ENCODE results near the gene WDR20. TPM values are rescaled to one million over a fixed set of nuclear protein-coding genes. Genes with fewer than 3 reads are reported as not detected.

WDR20 gene, protein sequence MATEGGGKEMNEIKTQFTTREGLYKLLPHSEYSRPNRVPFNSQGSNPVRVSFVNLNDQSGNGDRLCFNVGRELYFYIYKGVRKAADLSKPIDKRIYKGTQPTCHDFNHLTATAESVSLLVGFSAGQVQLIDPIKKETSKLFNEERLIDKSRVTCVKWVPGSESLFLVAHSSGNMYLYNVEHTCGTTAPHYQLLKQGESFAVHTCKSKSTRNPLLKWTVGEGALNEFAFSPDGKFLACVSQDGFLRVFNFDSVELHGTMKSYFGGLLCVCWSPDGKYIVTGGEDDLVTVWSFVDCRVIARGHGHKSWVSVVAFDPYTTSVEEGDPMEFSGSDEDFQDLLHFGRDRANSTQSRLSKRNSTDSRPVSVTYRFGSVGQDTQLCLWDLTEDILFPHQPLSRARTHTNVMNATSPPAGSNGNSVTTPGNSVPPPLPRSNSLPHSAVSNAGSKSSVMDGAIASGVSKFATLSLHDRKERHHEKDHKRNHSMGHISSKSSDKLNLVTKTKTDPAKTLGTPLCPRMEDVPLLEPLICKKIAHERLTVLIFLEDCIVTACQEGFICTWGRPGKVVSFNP
- 16.9 and 19.7 TPM in 2 replicates for total RNA-seq (2014; rRNA removed; shearing (Covaris generic); ENCODE audit: low replicate concordance)

DNA sequence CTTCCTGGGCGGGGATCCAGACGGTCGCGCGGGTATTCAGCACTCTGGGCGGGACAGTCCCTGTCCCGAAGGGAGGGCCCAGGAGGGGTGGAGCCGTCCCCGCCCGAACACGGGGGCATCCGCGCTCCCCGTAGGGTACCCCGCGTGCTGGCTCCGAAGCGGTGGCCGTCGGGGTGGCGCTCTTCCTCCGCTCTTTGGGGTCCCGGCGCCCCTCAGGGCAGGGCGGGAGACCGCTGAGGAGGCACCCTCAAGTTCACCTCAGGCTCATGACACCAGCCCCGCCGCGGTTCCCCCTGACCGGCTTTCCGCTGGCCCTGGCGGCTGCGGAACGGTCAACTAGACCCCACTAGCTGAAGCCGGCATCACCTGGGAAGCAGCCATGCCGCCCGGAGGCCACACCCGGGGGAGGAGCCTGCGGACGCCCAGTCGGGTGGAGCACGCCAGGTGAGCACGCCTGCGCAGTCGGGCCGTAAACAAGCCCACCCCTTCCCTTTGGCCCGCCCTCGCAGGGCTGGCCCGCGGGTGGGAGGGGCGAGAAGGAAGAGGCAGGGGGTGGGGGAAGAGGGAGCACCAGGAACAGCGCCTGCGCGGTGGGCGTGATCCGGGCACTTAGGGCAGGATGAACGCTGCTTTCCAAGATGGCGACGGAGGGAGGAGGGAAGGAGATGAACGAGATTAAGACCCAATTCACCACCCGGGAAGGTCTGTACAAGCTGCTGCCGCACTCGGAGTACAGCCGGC is at the start of gene WDR20:
Gene WDR20 (plus strand): TSS at position 612 of the 741 bp plus-strand sequence. CDS start 27 bp downstream, at position 639.
- Histone ChIP-seq H3K4me3 (ENCODE audit: low read length) (peak within 1 kb of the TSS; percentile 90), H2AFZ (ENCODE audit: low read length) (peak within 1 kb of the TSS; percentile 90), H3K27me3 (ENCODE audit: low read length) (no peaks in the 10 kb centered on the region), H3K4me1 (ENCODE audit: low read length) (peaks cover 23% of the 10 kb centered on the region), H3K4me2 (ENCODE audit: low read depth, low read length, poor library complexity, severe bottlenecking) (peak within 1 kb of the TSS; percentile 87), H4K20me1 (ENCODE audit: insufficient read depth, low read depth, low read length) (no peaks in the 10 kb centered on the region), H3K9me3 (ENCODE audit: low read length) (no peaks in the 10 kb centered on the region), H3K9ac (ENCODE audit: low read length) (peak within 1 kb of the TSS; percentile 92), H3K79me2 (ENCODE audit: low read length) (peaks cover 53% of the 10 kb centered on the region), H3K27ac (ENCODE audit: low read length) (peak within 1 kb of the TSS; percentile 45), H3K36me3 (ENCODE audit: insufficient read depth, low read length) (no peaks in the 10 kb centered on the region), H3K9me2 (replicated peaks; ENCODE audit: insufficient read depth, low read length) (no peaks in the 10 kb centered on the region)
- DNase-seq, result peak; percentile 100

DNA sequence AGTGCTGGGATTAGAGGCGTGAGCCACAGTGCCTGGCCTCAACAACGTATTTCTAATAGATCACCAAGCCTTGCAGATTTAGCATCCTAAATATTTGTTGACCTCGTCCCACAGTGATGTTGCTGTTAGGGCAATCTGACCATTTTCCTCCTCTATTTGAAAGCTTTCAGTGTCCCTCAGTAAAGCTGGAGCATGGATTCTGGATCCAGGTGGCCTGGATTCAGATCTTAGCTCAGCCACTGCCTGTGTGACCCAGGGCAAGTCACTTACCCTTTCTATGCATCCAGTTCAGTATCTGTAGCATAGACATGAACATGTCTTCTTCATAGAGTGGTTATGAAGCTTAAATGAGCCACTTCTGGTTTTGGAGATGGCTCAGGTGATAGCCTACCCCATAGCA is 49.0 kb upstream of the WDR20 start:
- Histone ChIP-seq H3K27ac (ENCODE audit: low read length) (no peak overlapping the region), H3K36me3 (ENCODE audit: insufficient read depth, low read length) (peaks cover 6% of the 10 kb centered on the region), H3K9me2 (replicated peaks; ENCODE audit: insufficient read depth, low read length) (no peaks in the 10 kb centered on the region)

DNA sequence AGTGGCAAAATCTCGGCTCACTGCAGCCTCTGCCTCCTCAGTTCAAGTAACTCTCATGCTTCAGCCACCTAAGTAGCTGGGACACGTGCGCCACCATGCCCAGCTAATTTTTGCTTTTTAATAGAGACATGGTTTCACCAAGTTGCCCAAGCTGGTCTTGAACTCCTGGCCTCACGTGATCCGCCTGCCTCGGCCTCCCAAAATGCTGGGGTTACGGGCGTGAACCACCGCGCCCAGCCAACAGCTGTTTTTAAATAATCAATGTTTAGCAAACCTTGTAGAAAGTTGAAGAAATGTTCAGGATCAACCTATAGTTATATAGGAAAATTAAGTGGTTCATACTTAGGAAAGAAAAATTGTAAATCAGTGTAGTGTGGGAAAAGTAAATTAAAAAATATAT is 46.9 kb upstream of the WDR20 start:
- no peaks in the 10 kb centered on the region for H3K36me3 ChIP-seq (ENCODE audit: insufficient read depth, low read length)
- no peaks in the 10 kb centered on the region for H3K9me3 ChIP-seq (ENCODE audit: low read length)
- H2AFZ ChIP-seq (ENCODE audit: low read length), result no peak overlapping the region
- no peaks in the 10 kb centered on the region for H4K20me1 ChIP-seq (ENCODE audit: insufficient read depth, low read depth, low read length)
- H3K27ac ChIP-seq (ENCODE audit: low read length), result no peak overlapping the region
- H3K79me2 ChIP-seq (ENCODE audit: low read length), result no peaks in the 10 kb centered on the region
- H3K4me2 ChIP-seq (ENCODE audit: low read depth, low read length, poor library complexity, severe bottlenecking), result no peak overlapping the region
- peaks cover 16% of the 10 kb centered on the region for H3K4me1 ChIP-seq (ENCODE audit: low read length)
- no peak for DNase-seq
- no peak overlapping the region for H3K9ac ChIP-seq (ENCODE audit: low read length)
- no peak overlapping the region for H3K4me3 ChIP-seq (ENCODE audit: low read length)
- H3K9me2 ChIP-seq (replicated peaks; ENCODE audit: insufficient read depth, low read length), result no peaks in the 10 kb centered on the region
- no peaks in the 10 kb centered on the region for H3K27me3 ChIP-seq (ENCODE audit: low read length)

More for the DNA sequence above, 49.0 kb upstream of the WDR20 start:
- no peaks in the 10 kb centered on the region for H3K9me3 ChIP-seq (ENCODE audit: low read length)
- no peak overlapping the region for H3K9ac ChIP-seq (ENCODE audit: low read length)
- H3K4me1 ChIP-seq (ENCODE audit: low read length), result peaks cover 19% of the 10 kb centered on the region
- peaks cover 6% of the 10 kb centered on the region for H4K20me1 ChIP-seq (ENCODE audit: insufficient read depth, low read depth, low read length)
- no peak overlapping the region for H3K4me3 ChIP-seq (ENCODE audit: low read length)
- H3K27me3 ChIP-seq (ENCODE audit: low read length), result no peaks in the 10 kb centered on the region
- H3K4me2 ChIP-seq (ENCODE audit: low read depth, low read length, poor library complexity, severe bottlenecking), result no peak overlapping the region
- H2AFZ ChIP-seq (ENCODE audit: low read length), result no peak overlapping the region
- peaks cover 15% of the 10 kb centered on the region for H3K79me2 ChIP-seq (ENCODE audit: low read length)
- DNase-seq, result peak; percentile 50

DNA sequence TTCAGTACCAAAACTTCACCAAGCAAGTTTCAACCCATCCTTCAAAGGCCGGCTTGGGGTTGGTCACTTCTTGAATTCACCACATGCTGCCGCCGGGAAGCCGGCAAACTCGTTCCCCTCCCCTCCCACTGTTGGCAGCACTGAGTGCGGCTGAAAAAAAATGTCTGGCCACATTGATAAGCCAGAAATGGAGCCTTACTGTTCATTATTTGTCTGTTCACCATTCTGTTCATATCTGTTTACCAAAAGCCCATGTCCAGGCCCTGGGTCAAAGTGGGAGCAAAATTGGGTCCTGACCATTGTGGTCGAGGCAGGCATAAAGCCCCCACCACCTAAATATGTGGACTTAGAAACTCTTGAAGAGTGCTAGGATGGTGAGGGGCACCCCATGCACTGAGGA is 45.6 kb upstream of the WDR20 start:
- H3K9ac ChIP-seq (ENCODE audit: low read length), result no peak overlapping the region
- H3K4me2 ChIP-seq (ENCODE audit: low read depth, low read length, poor library complexity, severe bottlenecking), result no peak overlapping the region
- no peaks in the 10 kb centered on the region for H4K20me1 ChIP-seq (ENCODE audit: insufficient read depth, low read depth, low read length)
- H3K9me2 ChIP-seq (replicated peaks; ENCODE audit: insufficient read depth, low read length), result no peaks in the 10 kb centered on the region
- H3K27ac ChIP-seq (ENCODE audit: low read length), result no peak overlapping the region
- H3K4me1 ChIP-seq (ENCODE audit: low read length), result peaks cover 6% of the 10 kb centered on the region; the same call in 1 of the 2 replicates
- no peak overlapping the region for H3K4me3 ChIP-seq (ENCODE audit: low read length)
- no peaks in the 10 kb centered on the region for H3K36me3 ChIP-seq (ENCODE audit: insufficient read depth, low read length)
- DNase-seq, result no peak
- H3K27me3 ChIP-seq (ENCODE audit: low read length), result no peaks in the 10 kb centered on the region
- no peaks in the 10 kb centered on the region for H3K9me3 ChIP-seq (ENCODE audit: low read length)
- no peaks in the 10 kb centered on the region for H3K79me2 ChIP-seq (ENCODE audit: low read length)
- H2AFZ ChIP-seq (ENCODE audit: low read length), result no peak overlapping the region

DNA sequence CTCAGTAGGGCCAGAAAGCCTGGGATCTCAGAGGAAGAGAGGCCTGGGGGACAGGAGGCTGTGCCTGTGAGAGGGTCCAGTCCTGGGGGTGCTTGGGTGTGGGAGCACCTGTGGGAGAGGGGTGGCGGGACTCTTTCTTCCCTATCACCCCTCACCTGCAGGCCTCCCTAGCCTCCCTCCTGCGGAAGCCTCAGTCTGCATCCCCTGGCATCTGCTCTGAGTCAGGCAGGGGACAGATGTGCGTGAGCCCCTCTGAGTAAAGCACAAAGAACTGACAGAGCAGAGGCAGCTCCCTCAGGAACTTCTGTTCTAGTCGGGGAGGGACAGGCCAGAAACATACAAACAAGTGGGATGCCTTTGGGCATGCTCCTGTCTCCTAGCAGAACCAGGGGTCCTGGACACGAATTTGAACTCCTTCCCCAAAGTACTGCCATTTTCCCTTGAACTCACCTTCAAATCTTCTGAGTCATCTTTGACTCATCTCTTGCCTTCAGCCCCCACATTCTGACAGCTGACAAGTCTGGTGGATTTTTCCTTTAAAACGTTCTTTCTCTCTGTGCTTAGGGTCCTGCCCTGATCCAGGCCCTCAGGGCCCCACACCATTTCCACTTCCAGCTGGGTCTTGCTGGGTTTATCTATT is 44.3 kb upstream of the WDR20 start:
- H3K9me2 ChIP-seq (replicated peaks; ENCODE audit: insufficient read depth, low read length), result no peaks in the 10 kb centered on the region
- no peak overlapping the region for H2AFZ ChIP-seq (ENCODE audit: low read length)
- H3K27ac ChIP-seq (ENCODE audit: low read length), result no peak overlapping the region
- H3K4me2 ChIP-seq (ENCODE audit: low read depth, low read length, poor library complexity, severe bottlenecking), result no peak overlapping the region
- no peaks in the 10 kb centered on the region for H4K20me1 ChIP-seq (ENCODE audit: insufficient read depth, low read depth, low read length)
- H3K27me3 ChIP-seq (ENCODE audit: low read length), result no peaks in the 10 kb centered on the region
- peaks cover 6% of the 10 kb centered on the region; the same call in 1 of the 2 replicates for H3K4me1 ChIP-seq (ENCODE audit: low read length)
- no peaks in the 10 kb centered on the region for H3K9me3 ChIP-seq (ENCODE audit: low read length)
- H3K9ac ChIP-seq (ENCODE audit: low read length), result no peak overlapping the region
- no peak for DNase-seq
- no peak overlapping the region for H3K4me3 ChIP-seq (ENCODE audit: low read length)
- no peaks in the 10 kb centered on the region for H3K79me2 ChIP-seq (ENCODE audit: low read length)
- no peaks in the 10 kb centered on the region for H3K36me3 ChIP-seq (ENCODE audit: insufficient read depth, low read length)

DNA sequence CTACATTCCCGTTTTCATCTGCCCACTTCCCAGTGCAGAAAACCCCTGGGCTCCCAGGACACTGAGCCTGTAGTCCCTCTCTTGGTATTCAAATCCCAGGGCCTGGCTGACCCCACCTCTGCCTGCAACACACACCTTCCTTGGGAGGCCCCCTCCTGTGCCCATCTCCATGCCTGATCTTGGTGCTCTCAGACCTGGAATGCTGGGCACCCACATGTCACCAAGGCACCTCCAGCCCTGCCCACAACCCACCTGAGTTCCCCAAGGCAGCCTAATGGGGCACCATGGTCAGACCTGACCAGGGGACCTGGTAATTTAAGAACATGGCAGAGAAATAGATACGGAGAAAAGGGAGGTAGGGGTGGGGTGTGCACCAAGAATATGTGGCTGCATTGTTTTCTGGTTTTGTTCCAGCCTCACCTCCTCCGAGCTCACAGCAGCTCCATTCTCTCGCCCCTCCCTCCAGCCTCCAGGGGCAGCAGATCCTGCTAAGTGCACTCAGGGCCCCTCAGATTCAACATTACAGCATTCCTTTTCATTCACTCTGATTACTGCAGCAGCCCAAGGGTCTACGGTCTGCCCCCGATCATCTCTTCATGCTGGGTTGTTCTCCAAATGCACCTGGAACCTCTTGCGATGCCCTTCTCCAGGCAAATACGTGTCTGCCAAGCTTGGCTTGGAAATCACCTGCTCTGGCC is 43.7 kb upstream of the WDR20 start:
- H2AFZ ChIP-seq (ENCODE audit: low read length), result no peak overlapping the region
- no peaks in the 10 kb centered on the region for H3K36me3 ChIP-seq (ENCODE audit: insufficient read depth, low read length)
- no peaks in the 10 kb centered on the region for H3K9me2 ChIP-seq (replicated peaks; ENCODE audit: insufficient read depth, low read length)
- no peaks in the 10 kb centered on the region for H4K20me1 ChIP-seq (ENCODE audit: insufficient read depth, low read depth, low read length)
- no peaks in the 10 kb centered on the region for H3K79me2 ChIP-seq (ENCODE audit: low read length)
- H3K9ac ChIP-seq (ENCODE audit: low read length), result no peak overlapping the region
- H3K27me3 ChIP-seq (ENCODE audit: low read length), result no peaks in the 10 kb centered on the region
- H3K4me2 ChIP-seq (ENCODE audit: low read depth, low read length, poor library complexity, severe bottlenecking), result no peak overlapping the region
- H3K9me3 ChIP-seq (ENCODE audit: low read length), result no peaks in the 10 kb centered on the region
- no peak overlapping the region for H3K4me3 ChIP-seq (ENCODE audit: low read length)
- H3K27ac ChIP-seq (ENCODE audit: low read length), result no peak overlapping the region
- H3K4me1 ChIP-seq (ENCODE audit: low read length), result peaks cover 9% of the 10 kb centered on the region; the same call in 1 of the 2 replicates
- no peak for DNase-seq

DNA sequence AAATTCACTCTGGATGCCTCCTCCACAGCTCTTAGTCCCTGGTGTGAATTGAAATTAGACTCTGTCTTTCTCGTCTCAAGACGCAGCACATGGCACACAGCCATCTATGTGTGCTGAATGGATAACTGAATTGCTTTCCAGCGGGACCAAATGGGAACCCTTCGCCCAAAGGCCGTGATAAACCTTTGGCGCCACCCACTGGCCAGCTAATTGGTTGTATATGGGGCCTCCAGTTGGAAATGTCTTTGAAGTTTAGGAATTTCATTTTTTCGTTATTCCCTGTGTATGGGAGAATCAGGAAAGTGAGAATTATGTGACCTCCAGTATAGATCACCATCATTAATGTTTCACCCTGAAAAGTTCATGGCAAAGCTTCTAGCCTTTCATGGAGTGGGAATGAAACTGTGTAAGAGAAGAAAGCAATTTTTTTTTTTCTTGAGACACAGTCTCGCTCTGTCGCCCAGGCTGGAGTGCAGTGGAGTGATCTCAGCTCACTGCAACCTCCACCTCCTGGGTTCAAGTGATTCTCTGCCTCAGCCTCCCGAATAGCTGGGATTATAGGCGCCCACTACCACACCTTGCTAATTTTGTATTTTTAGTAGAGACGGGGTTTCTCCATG is 43.0 kb upstream of the WDR20 start:
- Histone ChIP-seq H2AFZ (ENCODE audit: low read length) (no peak overlapping the region), H3K36me3 (ENCODE audit: insufficient read depth, low read length) (no peaks in the 10 kb centered on the region), H3K9me3 (ENCODE audit: low read length) (no peaks in the 10 kb centered on the region), H3K9ac (ENCODE audit: low read length) (no peak overlapping the region), H4K20me1 (ENCODE audit: insufficient read depth, low read depth, low read length) (no peaks in the 10 kb centered on the region), H3K27ac (ENCODE audit: low read length) (no peak overlapping the region), H3K9me2 (replicated peaks; ENCODE audit: insufficient read depth, low read length) (no peaks in the 10 kb centered on the region), H3K27me3 (ENCODE audit: low read length) (no peaks in the 10 kb centered on the region; the same call in 1 of the 2 replicates), H3K4me2 (ENCODE audit: low read depth, low read length, poor library complexity, severe bottlenecking) (no peak overlapping the region), H3K4me3 (ENCODE audit: low read length) (no peak overlapping the region), H3K4me1 (ENCODE audit: low read length) (peaks cover 12% of the 10 kb centered on the region; the same call in 1 of the 2 replicates), H3K79me2 (ENCODE audit: low read length) (no peaks in the 10 kb centered on the region)
- peak; percentile 87 for DNase-seq

Data from Karpas-422 (cell line).